Muscle layer of colon (tissue), 2 donors: ENCODE measurements around the gene MACROD1.
"Not testable (repeated sequence)": the region's sequence is repeated elsewhere in the genome, so short reads cannot be mapped to it uniquely, and the experiment has no call there.

Source experiments
- H3K27ac ChIP-seq: one replicate; pipeline ENCODE4 v1.7.0; 2013; ENCODE audit warnings: low read depth, mild to moderate bottlenecking, low read length, moderate library complexity
- H3K27me3 ChIP-seq, 2 donors: one replicate each; pipeline ENCODE4 v1.7.0; 2013; ENCODE audit warnings: low read length in 2 of 2, mild to moderate bottlenecking in 2 of 2; ENCODE audit not compliant: insufficient read depth in 2 of 2, control insufficient read depth in 1 of 2
- H3K36me3 ChIP-seq: one replicate; pipeline ENCODE4 v1.7.0; 2013; ENCODE audit warnings: mild to moderate bottlenecking, low read length; ENCODE audit not compliant: insufficient read depth
- H3K4me1 ChIP-seq: one replicate; pipeline ENCODE4 v1.7.0; 2013; ENCODE audit warnings: mild to moderate bottlenecking, low read length; ENCODE audit not compliant: insufficient read depth
- H3K4me3 ChIP-seq, 2 donors: one replicate each; pipeline ENCODE4 v1.7.0; 2013; ENCODE audit warnings: low read length in 2 of 2, low read depth in 1 of 2, mild to moderate bottlenecking in 1 of 2, moderate library complexity in 1 of 2
- H3K9ac ChIP-seq: one replicate; pipeline ENCODE4 v1.7.0; 2013; ENCODE audit warnings: low read length
- H3K9me3 ChIP-seq: one replicate; pipeline ENCODE4 v1.7.0; 2013; ENCODE audit warnings: mild to moderate bottlenecking, low read length
- donor health status: abdominal sarcoma.
- donor health status: Adenocarcinoma of cecum.

The MACROD1 gene

DNA sequence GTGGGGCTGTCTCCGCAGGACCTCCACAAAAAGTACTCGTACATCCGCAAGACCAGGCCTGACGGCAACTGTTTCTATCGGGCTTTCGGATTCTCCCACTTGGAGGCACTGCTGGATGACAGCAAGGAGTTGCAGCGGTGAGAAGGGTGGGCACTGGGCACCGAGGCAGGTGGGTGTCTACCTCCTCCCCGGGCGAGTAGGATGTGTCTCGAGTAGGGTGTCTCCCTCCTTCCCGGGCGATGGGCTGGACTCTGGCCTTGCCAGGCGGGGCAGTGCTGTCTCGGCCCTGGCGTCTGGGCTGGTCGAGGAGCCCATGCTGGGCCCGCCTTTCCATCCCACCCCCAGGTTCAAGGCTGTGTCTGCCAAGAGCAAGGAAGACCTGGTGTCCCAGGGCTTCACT, 169.4 kb downstream of the MACROD1 start:
- Histone ChIP-seq H3K9me3 (no peaks in the 10 kb centered on the region), H3K4me3 (no peak overlapping the region), H3K27ac (no peak overlapping the region), H3K36me3 (peaks cover 30% of the 10 kb centered on the region), H3K27me3 (peaks cover 0 to 8% of the 10 kb centered on the region in 2 donors), H3K9ac (no peak overlapping the region), H3K4me1 (peaks cover 7% of the 10 kb centered on the region)

DNA sequence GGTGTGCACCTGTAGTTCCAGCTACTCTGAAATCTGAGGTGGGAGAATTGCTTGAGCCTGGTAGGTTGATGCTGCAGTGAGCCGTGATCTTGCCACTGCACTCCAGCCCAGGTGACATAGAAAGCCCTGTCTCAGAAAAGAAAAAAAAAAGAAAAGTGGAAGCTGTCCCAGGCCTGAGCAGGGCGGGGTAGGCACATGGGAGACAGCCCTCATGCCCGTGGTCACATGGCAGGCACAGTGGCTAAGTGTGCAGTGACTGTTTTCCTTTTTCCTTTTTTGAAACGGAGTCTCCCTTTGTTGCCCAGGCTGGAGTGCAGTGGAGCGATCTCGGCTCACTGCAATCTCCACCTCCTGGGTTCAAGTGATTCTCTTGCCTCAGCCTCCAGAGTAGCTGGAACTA, 171.9 kb downstream of the MACROD1 start:
- no peak overlapping the region for H3K9ac ChIP-seq
- no peak overlapping the region for H3K4me3 ChIP-seq
- peaks cover 40% of the 10 kb centered on the region for H3K36me3 ChIP-seq
- H3K9me3 ChIP-seq: no peaks in the 10 kb centered on the region
- no peaks in the 10 kb centered on the region for H3K4me1 ChIP-seq
- no peaks in the 10 kb centered on the region for H3K27me3 ChIP-seq
- no peak overlapping the region for H3K27ac ChIP-seq

DNA sequence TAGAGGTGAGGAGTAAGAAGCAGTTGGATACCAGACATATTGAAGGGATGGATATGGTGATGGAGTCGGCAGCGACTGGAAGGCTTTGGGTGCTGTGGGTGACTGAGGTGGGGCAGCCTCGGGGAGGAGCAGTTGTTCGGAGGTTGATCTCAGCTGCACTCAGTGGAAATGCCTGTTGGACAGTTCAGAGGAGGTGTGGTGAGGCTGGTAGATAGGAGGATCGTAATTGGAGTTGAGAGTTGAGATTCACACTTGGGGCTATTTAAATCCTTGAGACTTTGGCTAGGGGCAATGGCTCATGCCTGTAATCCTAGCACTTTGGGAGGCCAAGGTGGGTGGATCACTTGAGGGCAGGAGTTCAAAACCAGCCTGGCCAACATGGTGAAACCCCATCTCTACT, 172.8 kb downstream of the MACROD1 start:
- no peak overlapping the region for H3K9ac ChIP-seq
- peaks cover 45% of the 10 kb centered on the region for H3K36me3 ChIP-seq
- no peaks in the 10 kb centered on the region for H3K9me3 ChIP-seq
- H3K27ac ChIP-seq: no peak overlapping the region
- no peaks in the 10 kb centered on the region for H3K4me1 ChIP-seq
- no peak overlapping the region for H3K4me3 ChIP-seq
- H3K27me3 ChIP-seq: no peaks in the 10 kb centered on the region

DNA sequence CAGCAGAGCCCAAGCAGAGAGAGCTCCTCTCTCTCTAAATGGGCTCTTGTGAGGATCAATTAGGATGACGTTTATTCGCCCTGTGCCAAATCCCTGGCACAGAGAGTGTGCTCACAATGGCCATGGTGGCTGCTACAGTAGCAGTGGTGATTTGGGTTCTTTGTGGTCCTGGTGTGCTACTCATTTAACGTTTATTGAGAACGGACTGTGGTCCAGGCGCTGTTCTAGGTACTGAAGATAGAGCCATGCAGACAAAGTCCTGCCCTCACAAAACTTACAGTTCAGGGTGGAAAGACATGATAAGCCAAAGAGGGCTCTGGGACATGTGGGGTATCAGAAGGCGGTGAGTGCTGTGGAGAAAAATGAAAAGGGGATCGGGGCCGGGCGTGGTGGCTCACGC, 174.4 kb downstream of the MACROD1 start:
- H3K9me3 ChIP-seq: no peaks in the 10 kb centered on the region
- H3K9ac ChIP-seq: no peak overlapping the region
- H3K27ac ChIP-seq: no peak overlapping the region
- no peaks in the 10 kb centered on the region for H3K27me3 ChIP-seq
- peaks cover 10% of the 10 kb centered on the region for H3K4me1 ChIP-seq
- peaks cover 31% of the 10 kb centered on the region for H3K36me3 ChIP-seq
- H3K4me3 ChIP-seq: no peak overlapping the region

DNA sequence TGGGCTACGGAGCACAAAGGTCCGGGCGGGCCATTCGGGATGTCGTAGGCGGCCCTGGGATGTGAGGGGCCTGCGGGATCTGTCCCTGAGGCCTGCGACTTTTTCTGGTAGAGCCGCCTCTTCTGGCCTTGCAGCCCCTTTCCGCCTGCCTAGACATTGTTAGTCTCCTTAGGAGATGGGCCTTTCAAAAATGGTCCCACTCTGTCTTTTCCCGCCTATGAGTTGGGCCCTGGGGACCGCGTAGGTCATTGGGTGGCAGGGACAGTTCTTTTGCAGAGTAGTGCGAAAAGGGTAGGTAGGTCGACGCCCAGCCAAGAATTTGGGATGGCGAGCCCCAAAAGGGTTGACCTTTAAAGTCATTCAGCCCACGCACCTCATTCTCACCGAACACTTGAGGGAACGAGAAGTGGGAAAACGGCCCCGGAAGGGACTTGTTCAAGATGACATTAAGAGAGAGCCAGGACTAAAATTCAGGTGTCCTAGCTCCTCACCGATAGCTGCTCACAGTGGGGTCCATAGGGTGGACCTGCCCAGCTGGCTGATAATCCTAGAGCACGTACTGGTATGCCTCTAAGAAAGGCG, 178.9 kb downstream of the MACROD1 start:
- peaks cover 16% of the 10 kb centered on the region for H3K4me1 ChIP-seq
- no peaks in the 10 kb centered on the region for H3K27me3 ChIP-seq
- H3K9me3 ChIP-seq: no peaks in the 10 kb centered on the region
- H3K4me3 ChIP-seq: peak overlapping the region; percentile 95 to 99
- H3K36me3 ChIP-seq: peaks cover 19% of the 10 kb centered on the region
- peak overlapping the region; percentile 65 for H3K9ac ChIP-seq
- H3K27ac ChIP-seq: peak overlapping the region; percentile 62

DNA sequence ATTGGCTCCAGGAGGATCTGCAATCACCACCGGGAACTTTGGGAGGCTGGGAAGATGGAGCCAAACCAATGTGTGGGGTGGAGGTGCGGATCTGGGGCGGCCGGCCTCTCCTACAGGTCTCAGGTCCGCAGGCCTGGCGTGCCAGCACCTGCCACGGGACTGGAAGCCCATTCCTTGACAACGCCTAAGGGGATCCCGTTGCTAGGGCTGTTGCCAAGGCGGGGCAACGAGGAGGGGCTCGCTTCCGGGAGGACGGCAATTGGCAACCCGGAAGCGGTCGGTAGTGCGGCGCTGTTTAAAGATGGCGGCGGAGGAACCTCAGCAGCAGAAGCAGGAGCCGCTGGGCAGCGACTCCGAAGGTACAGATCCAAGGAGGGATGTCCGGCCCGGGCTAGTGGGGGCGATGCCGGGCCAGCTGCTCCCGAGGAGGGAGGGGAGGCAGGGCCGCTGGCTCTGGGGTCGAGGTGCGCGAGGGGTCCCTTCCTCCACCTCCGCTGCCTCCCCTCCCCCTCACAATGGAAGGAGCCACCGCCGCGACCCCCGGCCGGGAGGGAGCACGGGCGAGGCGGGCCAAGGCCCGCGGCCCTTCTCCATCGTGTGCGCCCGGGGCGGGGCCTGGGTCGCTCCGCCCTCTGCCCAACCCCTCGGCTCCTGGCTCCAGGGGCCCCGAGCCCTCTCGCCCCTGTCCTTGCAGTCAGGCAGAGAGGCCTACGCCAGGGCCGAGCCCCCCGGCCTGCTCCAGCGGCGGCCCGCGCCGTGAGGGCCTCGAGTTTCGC, 179.6 kb downstream of the MACROD1 start, which contains the start of gene OTUB1:
OTUB1 (plus strand) TSS at position 283 of the 776 bp plus-strand sequence; CDS start at position 302, 19 bp downstream.
- H3K9ac ChIP-seq: peak within 1 kb of the TSS; percentile 65
- H3K4me1 ChIP-seq: peaks cover 16% of the 10 kb centered on the region
- H3K27ac ChIP-seq: peak within 1 kb of the TSS; percentile 62
- no peaks in the 10 kb centered on the region for H3K9me3 ChIP-seq
- peak within 1 kb of the TSS; percentile 95 to 99 for H3K4me3 ChIP-seq
- no peaks in the 10 kb centered on the region for H3K27me3 ChIP-seq
- H3K36me3 ChIP-seq: peaks cover 13% of the 10 kb centered on the region

DNA sequence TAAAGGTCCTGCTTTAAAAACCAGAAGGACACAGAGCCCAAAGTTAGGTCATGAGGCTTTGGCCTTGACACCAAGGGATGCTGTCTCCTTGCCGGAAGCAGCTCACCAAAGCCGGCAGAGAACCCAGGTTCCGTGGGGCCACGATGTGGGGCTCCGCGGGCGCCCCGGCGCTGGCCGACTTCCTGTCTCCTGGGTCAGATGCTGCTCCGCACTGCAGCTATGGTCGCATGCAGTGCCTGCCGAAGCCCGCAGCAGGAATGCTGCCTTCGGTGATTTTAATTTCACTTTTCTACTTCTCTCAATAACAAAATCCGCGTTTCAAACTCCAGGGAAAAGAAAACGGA, 180.1 kb downstream of the MACROD1 start:
- Histone ChIP-seq H3K27me3 (no peaks in the 10 kb centered on the region), H3K27ac (peak overlapping the region; percentile 62), H3K4me1 (peaks cover 16% of the 10 kb centered on the region), H3K9ac (peak overlapping the region; percentile 65), H3K9me3 (no peaks in the 10 kb centered on the region), H3K4me3 (peak overlapping the region; percentile 95 to 99), H3K36me3 (peaks cover 8% of the 10 kb centered on the region)

DNA sequence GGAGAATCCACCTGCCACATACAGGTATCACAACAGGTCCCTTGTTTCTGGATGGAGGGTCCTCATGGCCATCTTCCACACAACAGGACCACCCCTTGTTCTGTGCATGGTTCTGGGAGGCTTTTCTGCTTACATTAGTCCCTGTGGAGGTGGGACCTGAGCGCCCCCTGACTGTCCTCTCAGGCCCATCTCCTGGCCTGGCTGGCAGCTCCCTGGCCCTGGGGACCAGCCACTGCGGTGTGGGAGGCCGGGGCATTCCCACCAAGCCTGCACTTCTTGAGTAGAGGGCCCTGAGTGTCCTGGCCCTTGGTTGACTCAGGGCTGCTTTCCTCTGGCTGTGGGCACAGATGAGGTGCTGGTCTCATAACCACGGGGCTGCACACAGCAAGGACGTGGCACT, 186.5 kb downstream of the MACROD1 start:
- H3K4me1 ChIP-seq: peaks cover 24% of the 10 kb centered on the region
- no peak overlapping the region for H3K27ac ChIP-seq
- peaks cover 15% of the 10 kb centered on the region for H3K36me3 ChIP-seq
- H3K9me3 ChIP-seq: no peaks in the 10 kb centered on the region
- no peak overlapping the region for H3K9ac ChIP-seq
- no peak overlapping the region for H3K4me3 ChIP-seq
- no peaks in the 10 kb centered on the region for H3K27me3 ChIP-seq

DNA sequence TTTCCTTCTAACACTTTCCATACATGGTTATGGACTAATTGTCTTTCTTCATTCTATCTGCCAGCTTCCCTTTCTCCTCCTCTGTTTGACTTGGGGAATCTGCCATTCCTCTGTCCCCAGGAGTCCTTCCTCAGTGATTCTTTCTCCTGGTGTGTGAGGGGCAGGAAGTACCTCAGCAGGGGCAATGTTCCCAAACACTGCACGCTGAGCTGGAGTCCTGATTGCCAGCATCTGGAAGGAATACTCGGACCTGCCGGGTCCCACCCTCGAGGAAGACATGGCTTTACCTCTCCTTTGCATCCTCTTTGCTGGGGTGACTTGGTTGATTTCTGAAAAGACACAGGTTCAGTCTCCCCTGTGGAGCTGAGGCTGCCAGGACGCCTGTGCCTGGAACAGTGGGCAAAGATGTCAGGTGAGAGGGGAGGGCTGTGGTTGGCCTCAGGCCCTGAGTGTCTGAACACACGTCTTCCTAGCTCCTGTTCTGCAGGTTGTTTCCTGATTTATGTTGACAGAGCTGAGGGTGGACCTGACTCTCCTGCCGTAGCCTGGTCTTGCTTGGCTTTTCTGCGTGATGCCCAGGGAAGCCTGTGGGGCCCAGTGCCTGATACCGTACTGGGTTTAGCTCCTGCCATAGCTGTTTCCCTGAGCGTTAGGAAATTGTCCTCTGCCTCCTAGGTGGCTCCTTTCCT, 187.2 kb downstream of the MACROD1 start:
- Histone ChIP-seq H3K4me1 (peaks cover 24% of the 10 kb centered on the region), H3K27me3 (no peaks in the 10 kb centered on the region), H3K9me3 (no peaks in the 10 kb centered on the region), H3K4me3 (no peak overlapping the region), H3K9ac (no peak overlapping the region), H3K36me3 (peaks cover 15% of the 10 kb centered on the region), H3K27ac (no peak overlapping the region)

DNA sequence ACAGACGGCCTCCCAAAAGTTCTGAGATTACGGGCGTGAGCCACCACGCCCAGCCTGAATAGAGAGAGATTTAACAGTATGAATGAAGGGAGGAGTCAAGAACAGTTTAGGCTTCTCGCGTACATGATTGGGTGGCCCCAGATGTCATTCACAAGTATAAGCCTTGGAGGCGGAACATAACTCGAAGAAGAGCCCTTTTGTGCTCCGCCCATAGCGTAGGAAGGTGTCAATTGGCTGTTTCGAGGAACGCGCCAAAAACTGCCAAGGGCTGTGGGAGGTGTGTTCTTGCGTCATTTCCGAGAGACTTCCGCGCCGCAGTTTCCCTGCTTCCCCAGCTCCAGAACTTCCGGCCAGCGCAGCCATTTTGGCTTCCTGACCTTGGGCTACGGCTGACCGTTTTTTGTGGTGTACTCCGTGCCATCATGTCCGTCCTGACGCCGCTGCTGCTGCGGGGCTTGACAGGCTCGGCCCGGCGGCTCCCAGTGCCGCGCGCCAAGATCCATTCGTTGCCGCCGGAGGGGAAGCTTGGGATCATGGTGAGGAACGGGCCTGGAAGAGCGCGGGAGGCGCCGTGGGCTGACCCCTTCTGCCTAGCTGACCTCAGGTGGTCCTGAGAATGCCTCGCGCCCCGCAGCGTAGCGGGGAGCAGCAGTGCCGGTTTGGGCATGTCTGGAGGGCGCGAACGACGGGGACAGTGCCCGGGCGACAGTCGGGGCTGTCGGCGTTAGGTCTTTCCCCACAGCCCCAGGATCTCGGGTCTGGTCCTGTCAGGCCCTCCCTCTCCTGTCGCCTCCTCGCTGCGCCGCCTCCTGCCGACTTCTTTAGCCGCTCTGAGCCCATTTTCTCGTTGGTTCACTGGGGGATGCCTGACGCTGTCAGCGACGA, 191.4 kb downstream of the MACROD1 start, which contains the start of gene COX8A:
COX8A (plus strand) TSS at position 362 of the 885 bp plus-strand sequence; CDS start at position 423, 61 bp downstream.
- no peaks in the 10 kb centered on the region for H3K9me3 ChIP-seq
- peak within 1 kb of the TSS; percentile 77 to 89 for H3K4me3 ChIP-seq
- H3K36me3 ChIP-seq: peaks cover 15% of the 10 kb centered on the region
- H3K4me1 ChIP-seq: peaks cover 24% of the 10 kb centered on the region
- peak within 1 kb of the TSS; percentile 88 for H3K27ac ChIP-seq
- peaks cover 0 to 6% of the 10 kb centered on the region in 2 donors for H3K27me3 ChIP-seq
- peak within 1 kb of the TSS; percentile 87 for H3K9ac ChIP-seq

DNA sequence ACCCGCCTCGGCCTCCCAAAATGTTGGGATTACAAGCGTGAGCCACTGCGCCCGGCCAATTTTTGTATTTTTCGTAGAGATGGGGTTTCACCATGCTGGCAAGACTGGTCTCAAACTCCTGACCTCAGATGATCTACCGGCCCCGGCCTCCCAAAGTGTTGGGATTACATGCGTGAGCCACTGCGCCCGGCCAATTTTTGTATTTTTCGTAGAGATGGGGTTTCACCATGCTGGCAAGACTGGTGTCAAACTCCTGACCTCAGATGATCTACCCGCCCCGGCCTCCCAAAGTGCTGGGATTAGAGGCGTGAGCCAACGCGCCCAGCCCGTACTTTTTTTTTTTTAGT, 192.0 kb downstream of the MACROD1 start:
- H3K27ac ChIP-seq, H3K9me3 ChIP-seq, H3K4me3 ChIP-seq, H3K27me3 ChIP-seq, H3K9ac ChIP-seq: not testable (repeated sequence)
- H3K4me1 ChIP-seq: peaks cover 23% of the 10 kb centered on the region
- H3K36me3 ChIP-seq: peaks cover 13% of the 10 kb centered on the region
